ENCODE measurements around the gene LRRC42.
A peak's percentile ranks its signal among the peaks of the same experiment; 100 is the strongest.

The LRRC42 gene

GRCh38 chr1:53946252-53947171, at the start of gene LRRC42:
TSS of gene LRRC42 (plus strand) at chr1:53946350. CDS start at chr1:53952000, 5,650 bp downstream.
- H3K27ac ChIP-seq (ENCODE audit: low read depth in 2 of 2, low read length in 2 of 2) = peak within 1 kb of the TSS; percentile 89 to 94
- H3K9ac ChIP-seq (ENCODE audit: low read depth in 1 of 2, low read length in 2 of 2) = peak within 1 kb of the TSS; percentile 73 to 75
- peak within 1 kb of the TSS; percentile 86 for H3K4me3 ChIP-seq (ENCODE audit: low read length in 2 of 2)
- H3K27me3 ChIP-seq (ENCODE audit: control insufficient read depth in 2 of 2, insufficient read depth in 2 of 2, low read length in 2 of 2) = no peaks in the 10 kb centered on the region
- H3K36me3 ChIP-seq (ENCODE audit: control insufficient read depth in 2 of 2, insufficient read depth in 2 of 2, low read length in 2 of 2) = no peaks in the 10 kb centered on the region
- no peaks in the 10 kb centered on the region for H3K9me3 ChIP-seq (ENCODE audit: control insufficient read depth in 2 of 2, low read length in 2 of 2)
- peaks cover 6 to 8% of the 10 kb centered on the region in 2 donors for H3K4me1 ChIP-seq (ENCODE audit: control insufficient read depth in 2 of 2, insufficient read depth in 2 of 2, low read length in 2 of 2)

- H3K4me3 ChIP-seq (ENCODE audit: low read length in 2 of 2) = no peak overlapping the region
- H3K9ac ChIP-seq (ENCODE audit: low read depth in 1 of 2, low read length in 2 of 2) = no peak overlapping the region
These were observed 49.4 kb upstream of the LRRC42 start for GRCh38 chr1:53896635-53897229.

GRCh38 chr1:53899206-53899628, 46.9 kb upstream of the LRRC42 start:
- no peaks in the 10 kb centered on the region for H3K9me3 ChIP-seq (ENCODE audit: control insufficient read depth in 2 of 2, low read length in 2 of 2)
- no peaks in the 10 kb centered on the region for H3K27me3 ChIP-seq (ENCODE audit: control insufficient read depth in 2 of 2, insufficient read depth in 2 of 2, low read length in 2 of 2)
- no peak overlapping the region for H3K4me3 ChIP-seq (ENCODE audit: low read length in 2 of 2)
- no peaks in the 10 kb centered on the region for H3K36me3 ChIP-seq (ENCODE audit: control insufficient read depth in 2 of 2, insufficient read depth in 2 of 2, low read length in 2 of 2)
- H3K4me1 ChIP-seq (ENCODE audit: control insufficient read depth in 2 of 2, insufficient read depth in 2 of 2, low read length in 2 of 2) = peaks cover 4 to 15% of the 10 kb centered on the region in 2 donors
- no peak overlapping the region for H3K9ac ChIP-seq (ENCODE audit: low read depth in 1 of 2, low read length in 2 of 2)
- H3K27ac ChIP-seq (ENCODE audit: low read depth in 2 of 2, low read length in 2 of 2) = no peak overlapping the region

More at GRCh38 chr1:53896635-53897229, 49.4 kb upstream of the LRRC42 start:
- H3K27ac ChIP-seq (ENCODE audit: low read depth in 2 of 2, low read length in 2 of 2) = peak overlapping the region; percentile 75 to 87
- H3K36me3 ChIP-seq (ENCODE audit: control insufficient read depth in 2 of 2, insufficient read depth in 2 of 2, low read length in 2 of 2) = no peaks in the 10 kb centered on the region
- no peaks in the 10 kb centered on the region for H3K9me3 ChIP-seq (ENCODE audit: control insufficient read depth in 2 of 2, low read length in 2 of 2)
- peaks cover 4 to 19% of the 10 kb centered on the region in 2 donors for H3K4me1 ChIP-seq (ENCODE audit: control insufficient read depth in 2 of 2, insufficient read depth in 2 of 2, low read length in 2 of 2)
- H3K27me3 ChIP-seq (ENCODE audit: control insufficient read depth in 2 of 2, insufficient read depth in 2 of 2, low read length in 2 of 2) = no peaks in the 10 kb centered on the region

- H3K9ac ChIP-seq (ENCODE audit: low read depth in 1 of 2, low read length in 2 of 2) = no peak overlapping the region
- H3K4me1 ChIP-seq (ENCODE audit: control insufficient read depth in 2 of 2, insufficient read depth in 2 of 2, low read length in 2 of 2) = peaks cover 4 to 15% of the 10 kb centered on the region in 2 donors
- H3K36me3 ChIP-seq (ENCODE audit: control insufficient read depth in 2 of 2, insufficient read depth in 2 of 2, low read length in 2 of 2) = no peaks in the 10 kb centered on the region
- H3K27ac ChIP-seq (ENCODE audit: low read depth in 2 of 2, low read length in 2 of 2) = no peak overlapping the region
- H3K9me3 ChIP-seq (ENCODE audit: control insufficient read depth in 2 of 2, low read length in 2 of 2) = no peaks in the 10 kb centered on the region
- H3K27me3 ChIP-seq (ENCODE audit: control insufficient read depth in 2 of 2, insufficient read depth in 2 of 2, low read length in 2 of 2) = no peaks in the 10 kb centered on the region
- no peak overlapping the region for H3K4me3 ChIP-seq (ENCODE audit: low read length in 2 of 2)
These were observed 46.4 kb upstream of the LRRC42 start for GRCh38 chr1:53899708-53900107.

GRCh38 chr1:53902235-53903138, 43.7 kb upstream of the LRRC42 start:
- Histone ChIP-seq H3K9ac (ENCODE audit: low read depth in 1 of 2, low read length in 2 of 2) (no peak overlapping the region), H3K36me3 (ENCODE audit: control insufficient read depth in 2 of 2, insufficient read depth in 2 of 2, low read length in 2 of 2) (no peaks in the 10 kb centered on the region), H3K27ac (ENCODE audit: low read depth in 2 of 2, low read length in 2 of 2) (no peak overlapping the region), H3K4me3 (ENCODE audit: low read length in 2 of 2) (no peak overlapping the region), H3K27me3 (ENCODE audit: control insufficient read depth in 2 of 2, insufficient read depth in 2 of 2, low read length in 2 of 2) (no peaks in the 10 kb centered on the region), H3K9me3 (ENCODE audit: control insufficient read depth in 2 of 2, low read length in 2 of 2) (no peaks in the 10 kb centered on the region), H3K4me1 (ENCODE audit: control insufficient read depth in 2 of 2, insufficient read depth in 2 of 2, low read length in 2 of 2) (peaks cover 4 to 7% of the 10 kb centered on the region in 2 donors)

GRCh38 chr1:53905509-53905908, 40.6 kb upstream of the LRRC42 start:
- no peak overlapping the region for H3K27ac ChIP-seq (ENCODE audit: low read depth in 2 of 2, low read length in 2 of 2)
- no peaks in the 10 kb centered on the region for H3K36me3 ChIP-seq (ENCODE audit: control insufficient read depth in 2 of 2, insufficient read depth in 2 of 2, low read length in 2 of 2)
- no peak overlapping the region for H3K9ac ChIP-seq (ENCODE audit: low read depth in 1 of 2, low read length in 2 of 2)
- H3K27me3 ChIP-seq (ENCODE audit: control insufficient read depth in 2 of 2, insufficient read depth in 2 of 2, low read length in 2 of 2) = no peaks in the 10 kb centered on the region
- no peak overlapping the region for H3K4me3 ChIP-seq (ENCODE audit: low read length in 2 of 2)
- no peaks in the 10 kb centered on the region for H3K4me1 ChIP-seq (ENCODE audit: control insufficient read depth in 2 of 2, insufficient read depth in 2 of 2, low read length in 2 of 2)
- H3K9me3 ChIP-seq (ENCODE audit: control insufficient read depth in 2 of 2, low read length in 2 of 2) = no peaks in the 10 kb centered on the region

GRCh38 chr1:53906121-53906520, 40.0 kb upstream of the LRRC42 start:
- no peaks in the 10 kb centered on the region for H3K4me1 ChIP-seq (ENCODE audit: control insufficient read depth in 2 of 2, insufficient read depth in 2 of 2, low read length in 2 of 2)
- no peak overlapping the region for H3K27ac ChIP-seq (ENCODE audit: low read depth in 2 of 2, low read length in 2 of 2)
- H3K4me3 ChIP-seq (ENCODE audit: low read length in 2 of 2) = no peak overlapping the region
- H3K27me3 ChIP-seq (ENCODE audit: control insufficient read depth in 2 of 2, insufficient read depth in 2 of 2, low read length in 2 of 2) = no peaks in the 10 kb centered on the region
- H3K9me3 ChIP-seq (ENCODE audit: control insufficient read depth in 2 of 2, low read length in 2 of 2) = no peaks in the 10 kb centered on the region
- H3K36me3 ChIP-seq (ENCODE audit: control insufficient read depth in 2 of 2, insufficient read depth in 2 of 2, low read length in 2 of 2) = no peaks in the 10 kb centered on the region
- no peak overlapping the region for H3K9ac ChIP-seq (ENCODE audit: low read depth in 1 of 2, low read length in 2 of 2)

- Histone ChIP-seq H3K4me1 (ENCODE audit: control insufficient read depth in 2 of 2, insufficient read depth in 2 of 2, low read length in 2 of 2) (no peaks in the 10 kb centered on the region), H3K9ac (ENCODE audit: low read depth in 1 of 2, low read length in 2 of 2) (no peak overlapping the region), H3K27me3 (ENCODE audit: control insufficient read depth in 2 of 2, insufficient read depth in 2 of 2, low read length in 2 of 2) (no peaks in the 10 kb centered on the region), H3K4me3 (ENCODE audit: low read length in 2 of 2) (no peak overlapping the region), H3K9me3 (ENCODE audit: control insufficient read depth in 2 of 2, low read length in 2 of 2) (no peaks in the 10 kb centered on the region), H3K36me3 (ENCODE audit: control insufficient read depth in 2 of 2, insufficient read depth in 2 of 2, low read length in 2 of 2) (no peaks in the 10 kb centered on the region), H3K27ac (ENCODE audit: low read depth in 2 of 2, low read length in 2 of 2) (no peak overlapping the region)
These were observed 36.2 kb upstream of the LRRC42 start for GRCh38 chr1:53909946-53910345.

- Histone ChIP-seq H3K9me3 (ENCODE audit: control insufficient read depth in 2 of 2, low read length in 2 of 2) (no peaks in the 10 kb centered on the region), H3K36me3 (ENCODE audit: control insufficient read depth in 2 of 2, insufficient read depth in 2 of 2, low read length in 2 of 2) (peaks cover 0 to 2% of the 10 kb centered on the region in 2 donors), H3K27me3 (ENCODE audit: control insufficient read depth in 2 of 2, insufficient read depth in 2 of 2, low read length in 2 of 2) (no peaks in the 10 kb centered on the region), H3K9ac (ENCODE audit: low read depth in 1 of 2, low read length in 2 of 2) (no peak overlapping the region), H3K4me3 (ENCODE audit: low read length in 2 of 2) (no peak overlapping the region), H3K27ac (ENCODE audit: low read depth in 2 of 2, low read length in 2 of 2) (no peak overlapping the region), H3K4me1 (ENCODE audit: control insufficient read depth in 2 of 2, insufficient read depth in 2 of 2, low read length in 2 of 2) (no peaks in the 10 kb centered on the region)
These were observed 34.7 kb upstream of the LRRC42 start for GRCh38 chr1:53911442-53911841.
